ENCODE measurements around the gene AFDN. TPM values are rescaled to one million over a fixed set of nuclear protein-coding genes. Genes with fewer than 3 reads are reported as not detected.
A peak's percentile ranks its signal among the peaks of the same experiment; 100 is the strongest.

Gene AFDN
- total RNA-seq, 1 donor from 2014 or later, result 168 TPM

DNA sequence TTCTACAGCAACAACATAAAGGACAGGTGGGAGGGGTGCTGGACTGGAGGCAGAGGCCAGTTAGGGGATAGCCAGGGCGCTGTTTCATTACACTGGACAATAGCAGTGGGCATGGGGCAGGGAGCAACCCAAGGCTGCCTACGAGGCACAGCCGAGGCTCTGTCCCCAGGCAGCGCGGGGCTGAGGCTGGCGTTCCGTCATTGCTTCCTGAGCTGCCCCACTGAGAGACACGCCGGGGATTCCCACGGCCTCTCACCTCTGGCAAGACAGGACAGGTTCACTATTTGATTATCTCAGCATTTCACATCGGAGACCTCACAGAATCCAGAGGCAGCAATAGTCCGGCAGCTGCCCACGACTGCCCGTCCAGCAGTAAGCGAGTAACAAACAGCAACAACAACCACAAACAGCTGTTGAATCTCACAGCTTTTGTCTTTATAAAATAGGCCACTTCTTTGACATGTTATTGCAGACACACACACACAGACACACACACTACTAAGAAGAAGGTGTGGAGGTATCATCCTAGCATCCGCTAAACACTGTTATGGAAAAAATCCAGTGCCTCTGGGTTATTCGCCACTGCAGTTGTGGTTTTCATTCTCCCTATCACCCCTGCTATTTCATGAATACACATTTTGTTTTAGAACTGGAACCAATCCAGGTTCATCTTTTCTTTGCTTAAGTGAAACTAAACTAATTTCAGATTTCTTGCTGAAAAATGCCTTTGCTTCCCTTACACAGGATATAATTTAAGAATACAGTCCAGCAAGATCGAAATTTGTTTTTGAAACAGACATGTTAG, 190.2 kb downstream of the AFDN start:
- DNase-seq (ENCODE audit: low spot score), result peak; percentile 52

GRCh38 chr6:168017629-168018028, 190.9 kb downstream of the AFDN start:
- DNase-seq (ENCODE audit: low spot score), result peak; percentile 42

- peak; percentile 38 for DNase-seq (ENCODE audit: low spot score)
These were observed 192.0 kb downstream of the AFDN start for GRCh38 chr6:168018664-168019063.

DNA sequence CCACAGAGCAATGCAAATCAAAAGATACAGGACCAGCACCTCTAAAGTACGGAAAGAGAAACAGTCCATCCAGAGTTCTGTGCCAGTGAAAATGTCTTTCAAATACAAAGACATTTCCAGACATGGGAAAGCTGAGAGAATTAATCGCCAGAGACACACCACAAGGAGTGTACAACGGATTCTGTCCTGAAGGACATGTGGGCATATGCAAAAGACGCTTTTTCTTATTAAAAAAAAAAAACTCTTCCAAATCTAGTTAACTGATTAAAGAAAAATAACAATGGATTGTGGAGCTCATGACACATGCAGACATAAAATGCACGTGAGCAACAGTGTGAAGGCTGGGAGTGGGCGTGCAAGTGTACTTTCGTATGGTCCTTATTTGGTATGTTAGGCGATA, 193.5 kb downstream of the AFDN start:
- no peak for DNase-seq (ENCODE audit: low spot score)

DNA sequence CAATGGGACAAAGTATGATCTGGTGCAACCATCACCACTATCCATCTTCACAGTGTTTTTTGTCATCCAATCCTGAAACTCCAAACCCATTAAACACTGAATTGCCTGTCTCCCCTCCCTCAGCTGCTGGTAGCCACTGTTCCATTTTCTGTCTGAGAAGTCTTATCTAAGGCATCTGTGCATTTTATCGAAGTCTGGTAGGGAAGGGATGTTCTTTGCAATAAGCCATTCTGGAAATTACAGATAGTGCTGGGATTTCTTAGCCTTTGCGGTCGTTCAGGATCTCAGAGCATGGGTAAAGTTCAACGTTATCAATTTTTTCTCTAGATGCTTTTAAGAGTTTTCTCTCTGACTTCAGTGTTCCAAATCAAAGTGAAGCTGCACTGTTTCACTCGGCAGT, 194.9 kb downstream of the AFDN start:
- no peak for DNase-seq (ENCODE audit: low spot score)

Other genes with a start within 250 kb of the AFDN start
- not detected for gene KIF25, start 170.8 kb downstream of the AFDN start, total RNA-seq

All from ureter (tissue), 1 donor.